Fibroblast of pulmonary artery (primary cell): ENCODE data around the gene RACK1.

Experiments
- DNase-seq: peaks from one replicate; pipeline ENCODE4 v3.0.0-alpha.2; 2010; ENCODE audit warnings: low read depth
- H3K4me3 ChIP-seq: replicated peaks from 2 replicates; pipeline ENCODE4 v1.5.1; 2011; ENCODE audit warnings: low read depth, mild to moderate bottlenecking, control low read depth, low read length, moderate library complexity
- CTCF ChIP-seq: IDR thresholded peaks from 2 replicates; pipeline ENCODE4 v1.5.1; 2011; ENCODE audit warnings: mild to moderate bottlenecking, control low read depth, low read length, inconsistent platforms; ENCODE audit errors: missing control alignments

The RACK1 gene

GRCh38 chr5:181195249-181195761, 48.4 kb downstream of the RACK1 start:
- H3K4me3 ChIP-seq: no peak overlapping the region
- no peak for DNase-seq
- TF ChIP-seq CTCF: no peak

- TF ChIP-seq CTCF: no peak
- H3K4me3 ChIP-seq: no peak overlapping the region
- no peak for DNase-seq
These were observed 49.0 kb downstream of the RACK1 start for GRCh38 chr5:181194489-181195248.

GRCh38 chr5:181193656-181194055, 50.0 kb downstream of the RACK1 start:
- no peak for TF ChIP-seq CTCF
- no peak for DNase-seq
- no peak overlapping the region for H3K4me3 ChIP-seq

- DNase-seq: no peak
- peak overlapping the region; percentile 82 for H3K4me3 ChIP-seq
- no peak for TF ChIP-seq CTCF
These were observed 51.2 kb downstream of the RACK1 start for GRCh38 chr5:181192337-181193046.

- TF ChIP-seq CTCF: no peak
- peak overlapping the region; percentile 82 for H3K4me3 ChIP-seq
- peak; percentile 96 for DNase-seq
These were observed 52.0 kb downstream of the RACK1 start for GRCh38 chr5:181191526-181192336.

GRCh38 chr5:181190711-181191525, 52.8 kb downstream of the RACK1 start:
- peak overlapping the region; percentile 82 for H3K4me3 ChIP-seq
- TF ChIP-seq CTCF: peak; percentile 12
- DNase-seq: peak; percentile 46
